Measurements from ENCODE around the gene CCDC136.

CCDC136 gene

DNA sequence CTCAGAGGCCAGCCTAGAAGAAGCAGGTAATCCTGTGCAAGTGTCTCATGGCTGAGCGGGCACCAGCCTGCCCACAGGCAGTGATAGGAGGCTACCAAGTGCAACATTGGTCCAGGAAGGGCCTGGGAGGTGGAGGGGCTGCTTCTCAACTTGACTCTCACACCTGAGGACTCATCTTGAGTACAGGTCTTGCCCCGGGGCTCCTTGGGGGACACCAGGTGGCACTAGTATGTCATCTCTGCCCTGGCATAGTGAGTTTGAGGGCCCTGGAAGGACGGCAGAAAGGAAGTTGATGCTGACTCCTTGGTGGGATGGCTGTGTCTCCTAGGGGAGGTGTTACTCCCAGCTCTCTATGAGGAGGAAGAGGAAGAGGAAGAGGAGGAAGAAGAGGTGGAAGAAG is 2.3 kb downstream of the CCDC136 start:
- Histone ChIP-seq H3K36me3 (ENCODE audit: control insufficient read depth, low read length) (peaks cover 9% of the 10 kb centered on the region; the same call in 1 of the 2 replicates), H3K4me3 (ENCODE audit: low read length) (no peak overlapping the region), H4K20me1 (ENCODE audit: control insufficient read depth, insufficient read depth, low read depth, low read length) (no peaks in the 10 kb centered on the region), H3K79me2 (ENCODE audit: control insufficient read depth, low read length) (peaks cover 4% of the 10 kb centered on the region; the same call in 1 of the 2 replicates), H3K9me2 (replicated peaks; ENCODE audit: control insufficient read depth, low read length) (no peaks in the 10 kb centered on the region), H3K4me1 (ENCODE audit: control insufficient read depth, low read length) (peaks cover 26% of the 10 kb centered on the region), H3K27me3 (ENCODE audit: control insufficient read depth, low read length) (peaks cover 19% of the 10 kb centered on the region), H3F3A (ENCODE audit: control insufficient read depth, insufficient read depth) (no peaks in the 10 kb centered on the region), H3K4me2 (ENCODE audit: low read length) (no peak overlapping the region), H3K9me3 (ENCODE audit: control insufficient read depth, insufficient read depth, low read length) (no peaks in the 10 kb centered on the region), H3K27ac (ENCODE audit: low read depth, low read length) (no peak overlapping the region)
- TF ChIP-seq, protein P1, sequence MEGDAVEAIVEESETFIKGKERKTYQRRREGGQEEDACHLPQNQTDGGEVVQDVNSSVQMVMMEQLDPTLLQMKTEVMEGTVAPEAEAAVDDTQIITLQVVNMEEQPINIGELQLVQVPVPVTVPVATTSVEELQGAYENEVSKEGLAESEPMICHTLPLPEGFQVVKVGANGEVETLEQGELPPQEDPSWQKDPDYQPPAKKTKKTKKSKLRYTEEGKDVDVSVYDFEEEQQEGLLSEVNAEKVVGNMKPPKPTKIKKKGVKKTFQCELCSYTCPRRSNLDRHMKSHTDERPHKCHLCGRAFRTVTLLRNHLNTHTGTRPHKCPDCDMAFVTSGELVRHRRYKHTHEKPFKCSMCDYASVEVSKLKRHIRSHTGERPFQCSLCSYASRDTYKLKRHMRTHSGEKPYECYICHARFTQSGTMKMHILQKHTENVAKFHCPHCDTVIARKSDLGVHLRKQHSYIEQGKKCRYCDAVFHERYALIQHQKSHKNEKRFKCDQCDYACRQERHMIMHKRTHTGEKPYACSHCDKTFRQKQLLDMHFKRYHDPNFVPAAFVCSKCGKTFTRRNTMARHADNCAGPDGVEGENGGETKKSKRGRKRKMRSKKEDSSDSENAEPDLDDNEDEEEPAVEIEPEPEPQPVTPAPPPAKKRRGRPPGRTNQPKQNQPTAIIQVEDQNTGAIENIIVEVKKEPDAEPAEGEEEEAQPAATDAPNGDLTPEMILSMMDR (IDR thresholded peaks at IDR 0.05; ENCODE audit: low read depth, low read length, poor library complexity, severe bottlenecking) = peak; percentile 67
- TF ChIP-seq EZH2phosphoT487 (IDR thresholded peaks at IDR 0.05; ENCODE audit: borderline replicate concordance, low read length) = no peak

DNA sequence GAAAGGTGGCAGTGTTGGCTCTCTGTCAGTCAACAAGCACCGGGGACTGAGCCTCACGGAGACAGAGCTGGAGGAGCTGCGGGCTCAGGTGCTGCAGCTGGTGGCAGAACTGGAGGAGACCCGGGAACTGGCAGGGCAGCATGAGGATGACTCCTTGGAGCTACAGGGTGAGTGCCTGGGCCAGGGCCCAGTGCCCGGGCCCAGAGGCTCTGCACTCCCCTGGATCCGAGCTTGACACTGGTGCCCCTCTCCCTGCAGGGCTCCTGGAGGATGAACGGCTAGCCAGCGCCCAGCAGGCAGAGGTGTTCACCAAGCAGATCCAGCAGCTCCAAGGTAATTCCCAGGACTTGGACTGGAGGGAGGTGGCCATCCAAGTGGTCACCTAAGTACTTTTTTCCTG is 2.7 kb downstream of the CCDC136 start:
- H3K27me3 ChIP-seq (ENCODE audit: control insufficient read depth, low read length) = peaks cover 15% of the 10 kb centered on the region
- H3K9me2 ChIP-seq (replicated peaks; ENCODE audit: control insufficient read depth, low read length) = no peaks in the 10 kb centered on the region
- peaks cover 26% of the 10 kb centered on the region for H3K4me1 ChIP-seq (ENCODE audit: control insufficient read depth, low read length)
- H3K36me3 ChIP-seq (ENCODE audit: control insufficient read depth, low read length) = peaks cover 9% of the 10 kb centered on the region; the same call in 1 of the 2 replicates
- H3F3A ChIP-seq (ENCODE audit: control insufficient read depth, insufficient read depth) = no peaks in the 10 kb centered on the region
- H3K4me2 ChIP-seq (ENCODE audit: low read length) = no peak overlapping the region
- H3K4me3 ChIP-seq (ENCODE audit: low read length) = no peak overlapping the region
- H3K9me3 ChIP-seq (ENCODE audit: control insufficient read depth, insufficient read depth, low read length) = no peaks in the 10 kb centered on the region
- H3K27ac ChIP-seq (ENCODE audit: low read depth, low read length) = no peak overlapping the region
- H4K20me1 ChIP-seq (ENCODE audit: control insufficient read depth, insufficient read depth, low read depth, low read length) = no peaks in the 10 kb centered on the region
- TF ChIP-seq, protein P1 (IDR thresholded peaks at IDR 0.05; ENCODE audit: low read depth, low read length, poor library complexity, severe bottlenecking) = no peak
- no peak for TF ChIP-seq EZH2phosphoT487 (IDR thresholded peaks at IDR 0.05; ENCODE audit: borderline replicate concordance, low read length)
- H3K79me2 ChIP-seq (ENCODE audit: control insufficient read depth, low read length) = peaks cover 4% of the 10 kb centered on the region; the same call in 1 of the 2 replicates

DNA sequence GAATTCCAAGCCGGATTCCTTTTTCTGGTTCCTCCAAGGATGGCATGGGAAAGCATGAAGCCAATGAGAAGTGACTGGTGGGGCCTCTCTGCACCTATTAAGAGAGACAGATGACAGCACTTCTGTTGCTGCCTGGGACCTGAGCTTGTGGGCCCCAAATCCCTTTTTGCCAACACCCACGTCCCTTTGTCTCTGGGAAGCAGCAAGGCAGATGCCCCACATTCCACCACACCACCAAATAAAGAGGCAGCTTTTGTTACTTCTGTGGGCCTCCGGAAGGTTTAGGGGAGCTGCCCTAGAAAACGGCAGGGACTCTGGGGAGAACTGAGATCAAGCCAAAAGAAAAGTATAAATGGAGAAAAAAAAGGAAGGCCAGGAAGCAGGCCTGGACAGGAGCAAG is 3.4 kb downstream of the CCDC136 start:
- Histone ChIP-seq H3K4me1 (ENCODE audit: control insufficient read depth, low read length) (peaks cover 26% of the 10 kb centered on the region), H3K36me3 (ENCODE audit: control insufficient read depth, low read length) (peaks cover 9% of the 10 kb centered on the region; the same call in 1 of the 2 replicates), H3K9me2 (replicated peaks; ENCODE audit: control insufficient read depth, low read length) (no peaks in the 10 kb centered on the region), H4K20me1 (ENCODE audit: control insufficient read depth, insufficient read depth, low read depth, low read length) (no peaks in the 10 kb centered on the region), H3K4me3 (ENCODE audit: low read length) (no peak overlapping the region), H3K9me3 (ENCODE audit: control insufficient read depth, insufficient read depth, low read length) (no peaks in the 10 kb centered on the region), H3F3A (ENCODE audit: control insufficient read depth, insufficient read depth) (no peaks in the 10 kb centered on the region), H3K79me2 (ENCODE audit: control insufficient read depth, low read length) (peaks cover 4% of the 10 kb centered on the region; the same call in 1 of the 2 replicates), H3K27ac (ENCODE audit: low read depth, low read length) (no peak overlapping the region), H3K4me2 (ENCODE audit: low read length) (no peak overlapping the region), H3K27me3 (ENCODE audit: control insufficient read depth, low read length) (peaks cover 9% of the 10 kb centered on the region)
- no peak for TF ChIP-seq EZH2phosphoT487 (IDR thresholded peaks at IDR 0.05; ENCODE audit: borderline replicate concordance, low read length)
- TF ChIP-seq, protein P1 (IDR thresholded peaks at IDR 0.05; ENCODE audit: low read depth, low read length, poor library complexity, severe bottlenecking) = no peak
